HL-60 (cell line): ENCODE results near the gene KLF5.

Experiments
- CTCF ChIP-seq: IDR thresholded peaks from one replicate; pipeline ENCODE4 v1.5.1; 2011; ENCODE audit warnings: low read length, control low read depth, inconsistent platforms; ENCODE audit not compliant: insufficient read depth
- GABPA ChIP-seq: IDR thresholded peaks from 2 replicates; pipeline ENCODE4 v1.6.1; 2012; ENCODE audit warnings: low read depth
- POLR2AphosphoS5 ChIP-seq: IDR thresholded peaks from 2 replicates; pipeline ENCODE4 v1.6.1; 2012; ENCODE audit warnings: low read depth
- REST ChIP-seq: IDR thresholded peaks from 2 replicates; pipeline ENCODE4 v1.6.1; 2012; ENCODE audit warnings: low read depth; ENCODE audit not compliant: insufficient replicate concordance

DNA sequence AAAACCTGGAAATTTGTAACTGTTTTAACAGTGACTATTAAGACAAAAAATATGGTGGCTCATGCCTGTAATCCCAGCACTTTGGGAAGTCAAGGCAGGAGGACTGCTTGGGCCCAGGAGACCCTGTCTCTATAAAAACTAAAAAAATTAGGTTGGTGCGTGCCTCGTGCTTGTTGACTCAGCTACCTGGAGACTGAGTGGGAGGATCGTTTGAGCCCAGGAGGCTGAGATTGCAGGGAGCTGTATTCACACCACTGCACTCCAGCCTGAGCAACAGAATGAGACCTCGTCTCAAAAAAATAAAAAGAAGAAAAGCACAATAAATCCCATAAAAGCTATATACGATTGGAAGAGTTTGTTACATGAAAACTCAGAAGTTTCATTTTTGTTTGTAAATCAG lies 23.7 kb downstream of the KLF5 start:
- TF ChIP-seq CTCF (no peak), POLR2AphosphoS5 (no peak), REST (no peak), GABPA (no peak)
